Measurements from ENCODE around the gene THSD4. TPM values are rescaled to one million over a fixed set of nuclear protein-coding genes. Genes with fewer than 3 reads are reported as not detected.
A peak's percentile ranks its signal among the peaks of the same experiment; 100 is the strongest.

Gene THSD4
- polyA plus RNA-seq, 2 of the 4 experiments (the other 2 are of a cell fraction) = 15.8 to 40.7 TPM

DNA sequence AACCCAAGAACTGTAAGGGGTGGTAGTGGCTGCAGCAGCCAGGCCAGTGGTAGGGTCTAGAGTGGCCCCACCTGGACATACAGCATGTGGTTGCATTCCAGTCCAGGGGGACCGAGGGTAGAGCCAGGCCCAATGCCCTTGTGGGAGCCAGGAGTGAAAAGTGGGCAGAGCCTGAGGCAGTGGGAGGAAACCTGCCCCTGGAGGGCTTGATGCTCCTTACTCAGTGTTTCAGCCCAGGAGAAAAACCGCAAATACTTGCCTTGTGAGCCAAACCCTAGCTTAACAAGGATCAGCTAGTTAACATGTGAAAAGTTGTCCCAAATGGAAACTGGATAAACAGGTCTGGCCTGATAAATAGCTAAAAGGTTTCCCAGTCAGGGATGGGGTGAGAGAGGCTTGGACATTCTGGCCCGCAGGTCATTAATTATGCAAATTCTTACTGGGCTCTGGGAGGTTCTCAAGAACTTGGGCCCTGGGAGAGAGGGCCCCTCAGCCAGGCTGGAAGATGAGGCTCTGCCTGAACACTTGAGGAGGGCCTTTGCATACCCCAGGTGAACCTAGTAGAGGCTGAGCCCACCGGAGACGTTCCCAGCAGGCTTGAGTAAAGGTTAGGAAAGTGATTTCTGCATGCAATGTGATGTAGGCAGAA, 222.1 kb downstream of the THSD4 start:
- ChIA-PET CTCF (interaction anchor here (1.3 to 1.4 kb wide), 2 partner anchors 17 to 222 kb away, joined by 3 read pairs; partner anchors contain the start of gene THSD4), POLR2A (no interaction called here)
- no peak for FAIRE-seq
- no peak for DNase-seq (ENCODE audit: low read depth in 1 of 2, low spot score in 1 of 2)
- TF ChIP-seq MYC (IDR thresholded peaks at IDR 0.05; ENCODE audit: borderline replicate concordance, low read length) (no peak), HEYL (CRISPR knock-in tag; IDR thresholded peaks at IDR 0.05) (no peak), PHF8 (IDR thresholded peaks at IDR 0.05; ENCODE audit: borderline replicate concordance, low read depth) (no peak), SREBF2 (IDR thresholded peaks at IDR 0.05) (no peak), JUN (IDR thresholded peaks at IDR 0.05) (no peak), CEBPB (IDR thresholded peaks at IDR 0.05) (no peak), CBX2 (IDR thresholded peaks at IDR 0.05; ENCODE audit: borderline replicate concordance, low read depth) (no peak)
- TF ChIP-seq, protein P1, sequence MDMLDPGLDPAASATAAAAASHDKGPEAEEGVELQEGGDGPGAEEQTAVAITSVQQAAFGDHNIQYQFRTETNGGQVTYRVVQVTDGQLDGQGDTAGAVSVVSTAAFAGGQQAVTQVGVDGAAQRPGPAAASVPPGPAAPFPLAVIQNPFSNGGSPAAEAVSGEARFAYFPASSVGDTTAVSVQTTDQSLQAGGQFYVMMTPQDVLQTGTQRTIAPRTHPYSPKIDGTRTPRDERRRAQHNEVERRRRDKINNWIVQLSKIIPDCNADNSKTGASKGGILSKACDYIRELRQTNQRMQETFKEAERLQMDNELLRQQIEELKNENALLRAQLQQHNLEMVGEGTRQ (IDR thresholded peaks at IDR 0.05) = no peak
- Histone ChIP-seq H3K4me2 (no peak overlapping the region), H3K9me3 (no peaks in the 10 kb centered on the region), H3K27ac (peak overlapping the region in 1 of 2 experiments; percentile 42; a peak in 1 of 6 replicates), H3K4me3 (no peak overlapping the region), H3K4me1 (peaks cover 8% of the 10 kb centered on the region; the same call in 1 of the 3 replicates)
- ATAC-seq = no peak
- WGBS (ENCODE audit: missing lambda C conversion rate) = 88% methylated on average over 5 of the region's 5 CpGs

GRCh38 chr15:71338265-71338664, 223.0 kb downstream of the THSD4 start:
- 89% methylated on average over 9 of the region's 9 CpGs for WGBS (ENCODE audit: missing lambda C conversion rate)
- ChIA-PET POLR2A (no interaction called here), CTCF (interaction anchor here (1.1 to 1.3 kb wide), 2 partner anchors 18 to 223 kb away, joined by 3 read pairs; partner anchors contain the start of gene THSD4)
- no peak overlapping the region; the same call in 2 of the 3 replicates for H3K4me2 ChIP-seq
- DNase-seq (ENCODE audit: low read depth in 1 of 2, low spot score in 1 of 2) (no peak), ATAC-seq (peak in 1 of 2 experiments; percentile 20; a peak in 2 of 6 replicates), FAIRE-seq (no peak)
- peak overlapping the region; percentile 6 to 42; a peak in 2 of 6 replicates for H3K27ac ChIP-seq
- no peak overlapping the region for H3K4me3 ChIP-seq
- peaks cover 8% of the 10 kb centered on the region; the same call in 1 of the 3 replicates for H3K4me1 ChIP-seq
- H3K9me3 ChIP-seq = no peaks in the 10 kb centered on the region
- TF ChIP-seq MYC (IDR thresholded peaks at IDR 0.05; ENCODE audit: borderline replicate concordance, low read length) (no peak), EHF (CRISPR knock-in tag; IDR thresholded peaks at IDR 0.05) (no peak), EP300 (IDR thresholded peaks at IDR 0.05) (no peak), FOSB (CRISPR knock-in tag; IDR thresholded peaks at IDR 0.05) (no peak), KDM1A (IDR thresholded peaks at IDR 0.05; ENCODE audit: low read depth) (no peak), TFCP2L1 (CRISPR knock-in tag; IDR thresholded peaks at IDR 0.05) (no peak), CBX2 (IDR thresholded peaks at IDR 0.05; ENCODE audit: borderline replicate concordance, low read depth) (no peak)
- TF ChIP-seq, protein P1 (IDR thresholded peaks at IDR 0.05) = no peak
- TF ChIP-seq, protein P2, sequence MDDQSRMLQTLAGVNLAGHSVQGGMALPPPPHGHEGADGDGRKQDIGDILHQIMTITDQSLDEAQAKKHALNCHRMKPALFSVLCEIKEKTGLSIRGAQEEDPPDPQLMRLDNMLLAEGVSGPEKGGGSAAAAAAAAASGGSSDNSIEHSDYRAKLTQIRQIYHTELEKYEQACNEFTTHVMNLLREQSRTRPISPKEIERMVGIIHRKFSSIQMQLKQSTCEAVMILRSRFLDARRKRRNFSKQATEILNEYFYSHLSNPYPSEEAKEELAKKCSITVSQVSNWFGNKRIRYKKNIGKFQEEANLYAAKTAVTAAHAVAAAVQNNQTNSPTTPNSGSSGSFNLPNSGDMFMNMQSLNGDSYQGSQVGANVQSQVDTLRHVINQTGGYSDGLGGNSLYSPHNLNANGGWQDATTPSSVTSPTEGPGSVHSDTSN (IDR thresholded peaks at IDR 0.05) = no peak
- TF ChIP-seq, protein P3, sequence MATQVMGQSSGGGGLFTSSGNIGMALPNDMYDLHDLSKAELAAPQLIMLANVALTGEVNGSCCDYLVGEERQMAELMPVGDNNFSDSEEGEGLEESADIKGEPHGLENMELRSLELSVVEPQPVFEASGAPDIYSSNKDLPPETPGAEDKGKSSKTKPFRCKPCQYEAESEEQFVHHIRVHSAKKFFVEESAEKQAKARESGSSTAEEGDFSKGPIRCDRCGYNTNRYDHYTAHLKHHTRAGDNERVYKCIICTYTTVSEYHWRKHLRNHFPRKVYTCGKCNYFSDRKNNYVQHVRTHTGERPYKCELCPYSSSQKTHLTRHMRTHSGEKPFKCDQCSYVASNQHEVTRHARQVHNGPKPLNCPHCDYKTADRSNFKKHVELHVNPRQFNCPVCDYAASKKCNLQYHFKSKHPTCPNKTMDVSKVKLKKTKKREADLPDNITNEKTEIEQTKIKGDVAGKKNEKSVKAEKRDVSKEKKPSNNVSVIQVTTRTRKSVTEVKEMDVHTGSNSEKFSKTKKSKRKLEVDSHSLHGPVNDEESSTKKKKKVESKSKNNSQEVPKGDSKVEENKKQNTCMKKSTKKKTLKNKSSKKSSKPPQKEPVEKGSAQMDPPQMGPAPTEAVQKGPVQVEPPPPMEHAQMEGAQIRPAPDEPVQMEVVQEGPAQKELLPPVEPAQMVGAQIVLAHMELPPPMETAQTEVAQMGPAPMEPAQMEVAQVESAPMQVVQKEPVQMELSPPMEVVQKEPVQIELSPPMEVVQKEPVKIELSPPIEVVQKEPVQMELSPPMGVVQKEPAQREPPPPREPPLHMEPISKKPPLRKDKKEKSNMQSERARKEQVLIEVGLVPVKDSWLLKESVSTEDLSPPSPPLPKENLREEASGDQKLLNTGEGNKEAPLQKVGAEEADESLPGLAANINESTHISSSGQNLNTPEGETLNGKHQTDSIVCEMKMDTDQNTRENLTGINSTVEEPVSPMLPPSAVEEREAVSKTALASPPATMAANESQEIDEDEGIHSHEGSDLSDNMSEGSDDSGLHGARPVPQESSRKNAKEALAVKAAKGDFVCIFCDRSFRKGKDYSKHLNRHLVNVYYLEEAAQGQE (IDR thresholded peaks at IDR 0.05) = no peak

All from A549 (cell line).